Mesothelial cell of epicardium (in vitro differentiated cells): ENCODE results near the gene LTBP1. TPM values are rescaled to one million over a fixed set of nuclear protein-coding genes. Genes with fewer than 3 reads are reported as not detected.

Experiments
- DNase-seq, 2 experiments: peaks; one replicate each; pipeline ENCODE4 v3.0.0; 2021; ENCODE audit warnings: low spot score in 2 of 2; ENCODE audit not compliant: unreplicated experiment in 2 of 2
- H3K27ac Mint-ChIP-seq: 2 replicates; pipeline ENCODE4 v1.8.0; 2021; ENCODE audit warnings: mixed read lengths
- H3K27me3 Mint-ChIP-seq: 2 replicates; pipeline ENCODE4 v1.8.0; 2021; ENCODE audit warnings: low read depth, mixed read lengths
- H3K36me3 Mint-ChIP-seq: 2 replicates; pipeline ENCODE4 v1.8.0; 2021; ENCODE audit warnings: mixed read lengths
- H3K4me1 Mint-ChIP-seq: 2 replicates; pipeline ENCODE4 v1.8.0; 2021; ENCODE audit warnings: mixed read lengths
- H3K4me3 Mint-ChIP-seq: 2 replicates; pipeline ENCODE4 v1.8.0; 2021; ENCODE audit warnings: mild to moderate bottlenecking, moderate library complexity, mixed read lengths
- H3K9me3 Mint-ChIP-seq: 2 replicates; pipeline ENCODE4 v1.8.0; 2021; ENCODE audit warnings: mixed read lengths
- total RNA-seq: library from RNA; stranded (reverse); gene quantifications from 3 replicates; pipeline ENCODE4 v1.2.1, GENCODE V29; 2021
- TF ChIP-seq, protein P1 (sequence below): fragments of 200-600 bp; sonication (generic); IDR thresholded peaks from one replicate; pipeline ENCODE4 v1.5.0; 2021; ENCODE audit warnings: antibody characterized with exemption; ENCODE audit not compliant: unreplicated experiment

LTBP1 gene
- total RNA-seq, 1 donor from 2014 or later = 80.2 TPM

DNA sequence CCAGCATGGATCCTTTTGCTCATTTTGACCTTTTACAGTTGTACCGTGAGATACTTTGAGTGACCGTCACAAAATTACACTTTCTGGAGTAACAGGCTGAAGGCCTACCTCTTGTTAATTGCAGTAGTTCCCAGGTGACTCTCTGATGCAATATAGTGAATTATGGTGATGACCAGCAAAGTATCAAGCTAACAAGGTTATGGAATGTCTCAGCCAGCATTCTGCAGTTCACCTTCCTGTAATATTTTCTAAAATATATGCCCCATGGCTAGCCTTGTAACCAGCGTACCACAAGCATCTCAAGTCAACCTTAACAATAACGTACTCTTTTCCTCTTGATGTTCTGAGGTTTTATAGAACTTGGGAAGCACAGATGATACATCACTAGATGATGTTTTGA, 234.7 kb downstream of the LTBP1 start:
- TF ChIP-seq, protein P1, sequence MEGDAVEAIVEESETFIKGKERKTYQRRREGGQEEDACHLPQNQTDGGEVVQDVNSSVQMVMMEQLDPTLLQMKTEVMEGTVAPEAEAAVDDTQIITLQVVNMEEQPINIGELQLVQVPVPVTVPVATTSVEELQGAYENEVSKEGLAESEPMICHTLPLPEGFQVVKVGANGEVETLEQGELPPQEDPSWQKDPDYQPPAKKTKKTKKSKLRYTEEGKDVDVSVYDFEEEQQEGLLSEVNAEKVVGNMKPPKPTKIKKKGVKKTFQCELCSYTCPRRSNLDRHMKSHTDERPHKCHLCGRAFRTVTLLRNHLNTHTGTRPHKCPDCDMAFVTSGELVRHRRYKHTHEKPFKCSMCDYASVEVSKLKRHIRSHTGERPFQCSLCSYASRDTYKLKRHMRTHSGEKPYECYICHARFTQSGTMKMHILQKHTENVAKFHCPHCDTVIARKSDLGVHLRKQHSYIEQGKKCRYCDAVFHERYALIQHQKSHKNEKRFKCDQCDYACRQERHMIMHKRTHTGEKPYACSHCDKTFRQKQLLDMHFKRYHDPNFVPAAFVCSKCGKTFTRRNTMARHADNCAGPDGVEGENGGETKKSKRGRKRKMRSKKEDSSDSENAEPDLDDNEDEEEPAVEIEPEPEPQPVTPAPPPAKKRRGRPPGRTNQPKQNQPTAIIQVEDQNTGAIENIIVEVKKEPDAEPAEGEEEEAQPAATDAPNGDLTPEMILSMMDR = no peak
- H3K36me3 Mint-ChIP-seq = peaks cover 16% of the 10 kb centered on the region
- no peaks in the 10 kb centered on the region for H3K27me3 Mint-ChIP-seq
- DNase-seq = no peak
- H3K4me3 Mint-ChIP-seq = no peak overlapping the region
- H3K27ac Mint-ChIP-seq = no peak overlapping the region
- H3K9me3 Mint-ChIP-seq = peaks cover 6% of the 10 kb centered on the region
- no peaks in the 10 kb centered on the region for H3K4me1 Mint-ChIP-seq

- Mint-ChIP-seq H3K4me1 (no peaks in the 10 kb centered on the region), H3K36me3 (peaks cover 21% of the 10 kb centered on the region), H3K9me3 (peaks cover 6% of the 10 kb centered on the region), H3K27me3 (no peaks in the 10 kb centered on the region), H3K4me3 (no peak overlapping the region), H3K27ac (no peak overlapping the region)
- TF ChIP-seq, protein P1 = no peak
- no peak for DNase-seq
Measured at GRCh38 chr2:33184041-33184440, 237.3 kb downstream of the LTBP1 start.

- Mint-ChIP-seq H3K9me3 (peaks cover 4% of the 10 kb centered on the region), H3K27me3 (no peaks in the 10 kb centered on the region), H3K4me1 (peaks cover 2% of the 10 kb centered on the region), H3K36me3 (peaks cover 13% of the 10 kb centered on the region), H3K4me3 (no peak overlapping the region), H3K27ac (no peak overlapping the region)
- no peak for DNase-seq
- TF ChIP-seq, protein P1 = no peak
Measured at GRCh38 chr2:33186937-33187336, 240.2 kb downstream of the LTBP1 start.

- DNase-seq = no peak
- TF ChIP-seq, protein P1 = no peak
- no peaks in the 10 kb centered on the region for H3K9me3 Mint-ChIP-seq
- H3K4me3 Mint-ChIP-seq = no peak overlapping the region
- H3K27ac Mint-ChIP-seq = no peak overlapping the region
- peaks cover 15% of the 10 kb centered on the region for H3K36me3 Mint-ChIP-seq
- peaks cover 2% of the 10 kb centered on the region for H3K4me1 Mint-ChIP-seq
- H3K27me3 Mint-ChIP-seq = no peaks in the 10 kb centered on the region
Measured at GRCh38 chr2:33188799-33189198, 242.0 kb downstream of the LTBP1 start.

- Mint-ChIP-seq H3K27ac (no peak overlapping the region), H3K36me3 (peaks cover 16% of the 10 kb centered on the region), H3K27me3 (no peaks in the 10 kb centered on the region), H3K9me3 (no peaks in the 10 kb centered on the region), H3K4me1 (peaks cover 2% of the 10 kb centered on the region), H3K4me3 (no peak overlapping the region)
- no peak for DNase-seq
- TF ChIP-seq, protein P1 = no peak
Measured at GRCh38 chr2:33190393-33190937, 243.7 kb downstream of the LTBP1 start.

DNA sequence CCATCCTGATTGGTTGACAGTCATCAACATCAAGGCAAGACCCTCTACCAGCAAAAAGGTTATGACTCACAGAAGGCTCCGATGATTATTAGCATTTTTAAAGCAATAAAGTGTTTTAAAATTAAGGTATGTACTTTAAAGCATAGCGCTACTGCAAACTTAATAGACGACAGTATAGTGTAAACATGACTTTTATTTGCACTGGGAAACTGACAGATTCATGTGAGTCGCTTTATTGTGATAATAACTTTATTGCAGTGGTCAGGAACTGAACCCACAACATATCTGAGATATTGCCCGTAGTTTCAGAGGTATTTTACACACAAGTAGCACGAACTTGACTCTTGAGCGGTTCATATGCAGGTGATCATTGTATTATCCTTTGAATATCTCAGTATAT, 249.1 kb downstream of the LTBP1 start:
- H3K36me3 Mint-ChIP-seq = peaks cover 16% of the 10 kb centered on the region
- H3K27ac Mint-ChIP-seq = no peak overlapping the region
- no peaks in the 10 kb centered on the region for H3K9me3 Mint-ChIP-seq
- TF ChIP-seq, protein P1 = no peak
- peaks cover 2% of the 10 kb centered on the region for H3K4me1 Mint-ChIP-seq
- no peaks in the 10 kb centered on the region for H3K27me3 Mint-ChIP-seq
- no peak for DNase-seq
- H3K4me3 Mint-ChIP-seq = no peak overlapping the region
